SU-DHL-6 (cell line): Measurements from ENCODE around the gene PDE8B.

Experiments used
- H2AFZ ChIP-seq: fragments of 200-600 bp; sonication (generic); 2 replicates; pipeline ENCODE4 v1.6.1; 2014; ENCODE audit warnings: low read depth, mild to moderate bottlenecking, moderate library complexity, mixed read lengths, antibody characterized with exemption, low read length; ENCODE audit not compliant: severe bottlenecking
- H3F3A ChIP-seq: fragments of 200-600 bp; shearing (Covaris generic); 2 replicates; pipeline ENCODE4 v1.6.0; 2016; ENCODE audit warnings: antibody characterized with exemption, mild to moderate bottlenecking; ENCODE audit not compliant: insufficient read depth
- H3K27ac ChIP-seq: fragments of 200-600 bp; sonication (generic); 2 replicates; pipeline ENCODE4 v1.5.1; 2016; ENCODE audit warnings: low read depth, mild to moderate bottlenecking, low read length, moderate library complexity, mixed read lengths
- H3K27me3 ChIP-seq: fragments of 200-600 bp; sonication (generic), shearing (Covaris generic); 2 replicates; pipeline ENCODE4 v1.6.0; 2014; ENCODE audit warnings: mild to moderate bottlenecking, low read length
- H3K36me3 ChIP-seq: fragments of 200-600 bp; sonication (generic); 2 replicates; pipeline ENCODE4 v1.6.1; 2014; ENCODE audit warnings: mild to moderate bottlenecking, low read length, mixed read lengths
- H3K4me2 ChIP-seq: fragments of 300-600, 200-600 bp; shearing (Covaris generic), sonication (generic); 2 replicates; pipeline ENCODE4 v1.6.0; 2014; ENCODE audit warnings: low read length, low read depth, mild to moderate bottlenecking; ENCODE audit not compliant: poor library complexity, severe bottlenecking
- H3K4me3 ChIP-seq: fragments of 200-600 bp; sonication (generic); 2 replicates; pipeline ENCODE4 v1.5.1; 2014; ENCODE audit warnings: antibody characterized with exemption, low read length, mild to moderate bottlenecking, mixed read lengths; ENCODE audit not compliant: insufficient read depth, poor library complexity, severe bottlenecking
- H3K79me2 ChIP-seq: fragments of 200-600 bp; sonication (generic); 2 replicates; pipeline ENCODE4 v1.6.1; 2014; ENCODE audit warnings: mild to moderate bottlenecking, low read length, moderate library complexity; ENCODE audit not compliant: insufficient read depth
- H3K9ac ChIP-seq: fragments of 200-600 bp; sonication (generic); 2 replicates; pipeline ENCODE4 v1.7.0; 2014; ENCODE audit warnings: mild to moderate bottlenecking, low read length
- H3K9me2 ChIP-seq: fragments of 200-600 bp; sonication (generic); replicated peaks from 2 replicates; pipeline ENCODE4 v1.6.1; 2014; ENCODE audit warnings: low read length; ENCODE audit not compliant: insufficient read depth
- H3K9me3 ChIP-seq: fragments of 200-600 bp; sonication (generic); 2 replicates; pipeline ENCODE4 v1.6.1; 2014; ENCODE audit warnings: low read length, mixed read lengths; ENCODE audit not compliant: insufficient read depth
- H4K20me1 ChIP-seq: fragments of 200-600 bp; sonication (generic); 2 replicates; pipeline ENCODE4 v1.6.1; 2014; ENCODE audit warnings: low read depth, mild to moderate bottlenecking, antibody characterized with exemption, low read length, moderate library complexity, mixed read lengths
- EZH2phosphoT487 ChIP-seq: fragments of 200-600 bp; sonication (generic), shearing (Covaris generic); conservative IDR thresholded peaks from 2 replicates; pipeline ENCODE4 v1.6.1; 2018; ENCODE audit warnings: mild to moderate bottlenecking, antibody characterized with exemption, low read length, moderate library complexity, mixed read lengths
- TF ChIP-seq, protein P1 (sequence below): fragments of 200-600 bp; sonication (generic); IDR thresholded peaks from one replicate; pipeline ENCODE4 v1.5.1; 2017; ENCODE audit warnings: antibody characterized with exemption, mild to moderate bottlenecking, low read length, moderate library complexity; ENCODE audit not compliant: insufficient read depth, poor library complexity, severe bottlenecking

PDE8B gene

DNA sequence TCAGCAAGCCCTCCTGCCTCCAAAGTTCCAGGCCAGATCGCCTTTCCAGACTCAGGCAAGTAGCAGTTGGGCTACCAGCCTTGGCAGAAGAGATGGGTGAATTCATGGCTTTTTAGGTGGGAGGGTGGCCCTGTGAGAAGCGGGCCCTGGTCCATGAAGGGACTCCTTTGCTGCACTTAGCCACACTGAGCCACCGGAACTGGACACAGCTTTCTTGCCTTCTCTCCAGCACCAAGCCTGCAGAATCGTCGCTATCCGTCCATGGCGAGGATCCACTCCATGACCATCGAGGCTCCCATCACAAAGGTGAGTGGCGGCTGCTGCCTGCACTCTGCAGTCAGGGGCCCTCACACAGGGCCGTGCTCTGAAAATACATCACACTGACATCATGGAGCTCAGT is 196.7 kb downstream of the PDE8B start:
- no peak for TF ChIP-seq EZH2phosphoT487
- TF ChIP-seq, protein P1, sequence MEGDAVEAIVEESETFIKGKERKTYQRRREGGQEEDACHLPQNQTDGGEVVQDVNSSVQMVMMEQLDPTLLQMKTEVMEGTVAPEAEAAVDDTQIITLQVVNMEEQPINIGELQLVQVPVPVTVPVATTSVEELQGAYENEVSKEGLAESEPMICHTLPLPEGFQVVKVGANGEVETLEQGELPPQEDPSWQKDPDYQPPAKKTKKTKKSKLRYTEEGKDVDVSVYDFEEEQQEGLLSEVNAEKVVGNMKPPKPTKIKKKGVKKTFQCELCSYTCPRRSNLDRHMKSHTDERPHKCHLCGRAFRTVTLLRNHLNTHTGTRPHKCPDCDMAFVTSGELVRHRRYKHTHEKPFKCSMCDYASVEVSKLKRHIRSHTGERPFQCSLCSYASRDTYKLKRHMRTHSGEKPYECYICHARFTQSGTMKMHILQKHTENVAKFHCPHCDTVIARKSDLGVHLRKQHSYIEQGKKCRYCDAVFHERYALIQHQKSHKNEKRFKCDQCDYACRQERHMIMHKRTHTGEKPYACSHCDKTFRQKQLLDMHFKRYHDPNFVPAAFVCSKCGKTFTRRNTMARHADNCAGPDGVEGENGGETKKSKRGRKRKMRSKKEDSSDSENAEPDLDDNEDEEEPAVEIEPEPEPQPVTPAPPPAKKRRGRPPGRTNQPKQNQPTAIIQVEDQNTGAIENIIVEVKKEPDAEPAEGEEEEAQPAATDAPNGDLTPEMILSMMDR: no peak
- Histone ChIP-seq H3K9me3 (no peaks in the 10 kb centered on the region), H3K4me2 (no peak overlapping the region), H3F3A (no peaks in the 10 kb centered on the region), H3K27ac (no peak overlapping the region), H3K9me2 (no peaks in the 10 kb centered on the region), H3K36me3 (no peaks in the 10 kb centered on the region), H3K9ac (no peak overlapping the region), H3K27me3 (no peaks in the 10 kb centered on the region), H3K4me3 (no peak overlapping the region), H2AFZ (no peak overlapping the region), H3K79me2 (no peaks in the 10 kb centered on the region), H4K20me1 (no peaks in the 10 kb centered on the region)

DNA sequence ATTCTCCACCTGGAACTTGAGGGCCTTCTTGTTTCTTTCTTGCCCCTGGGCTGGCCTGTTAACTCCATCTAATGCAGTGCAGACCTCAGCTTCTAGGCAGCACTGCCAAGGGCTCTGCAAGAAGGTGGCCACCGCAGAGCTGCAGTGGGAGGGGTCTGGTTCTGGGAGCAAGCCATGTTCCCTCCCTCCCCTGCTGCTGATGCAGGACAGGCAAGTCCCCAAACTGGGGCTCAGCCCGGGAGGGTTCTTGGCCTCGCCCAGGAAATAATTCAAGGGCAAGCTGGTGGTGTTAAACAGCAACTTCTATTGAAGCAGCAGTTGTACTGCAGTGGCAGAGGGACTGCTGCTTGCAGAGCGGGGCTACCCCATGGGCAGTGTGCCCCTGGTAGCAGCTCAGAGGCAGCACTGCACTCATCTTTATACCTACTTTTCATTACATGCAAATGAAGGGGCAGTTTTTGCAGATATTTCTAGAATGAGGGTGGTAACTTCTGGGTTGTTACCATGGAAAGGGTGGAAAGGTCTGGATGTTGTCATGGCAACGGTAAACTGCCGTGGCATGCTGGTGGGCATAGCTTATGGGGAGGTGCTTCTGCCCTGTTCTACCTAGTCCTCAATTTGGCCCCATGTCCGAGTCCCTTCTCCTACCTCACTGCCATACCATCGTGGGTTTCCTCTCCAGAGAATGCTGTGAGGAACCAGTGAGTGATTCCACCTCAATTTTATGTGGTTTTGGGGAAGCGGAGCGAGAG is 199.6 kb downstream of the PDE8B start:
- Histone ChIP-seq H3K79me2 (no peaks in the 10 kb centered on the region), H4K20me1 (no peaks in the 10 kb centered on the region), H3K27ac (no peak overlapping the region), H2AFZ (no peak overlapping the region), H3K9ac (no peak overlapping the region), H3F3A (no peaks in the 10 kb centered on the region), H3K36me3 (no peaks in the 10 kb centered on the region), H3K9me3 (no peaks in the 10 kb centered on the region), H3K4me3 (no peak overlapping the region), H3K27me3 (no peaks in the 10 kb centered on the region), H3K9me2 (no peaks in the 10 kb centered on the region), H3K4me2 (no peak overlapping the region)
- TF ChIP-seq, protein P1: no peak
- TF ChIP-seq EZH2phosphoT487: no peak

DNA sequence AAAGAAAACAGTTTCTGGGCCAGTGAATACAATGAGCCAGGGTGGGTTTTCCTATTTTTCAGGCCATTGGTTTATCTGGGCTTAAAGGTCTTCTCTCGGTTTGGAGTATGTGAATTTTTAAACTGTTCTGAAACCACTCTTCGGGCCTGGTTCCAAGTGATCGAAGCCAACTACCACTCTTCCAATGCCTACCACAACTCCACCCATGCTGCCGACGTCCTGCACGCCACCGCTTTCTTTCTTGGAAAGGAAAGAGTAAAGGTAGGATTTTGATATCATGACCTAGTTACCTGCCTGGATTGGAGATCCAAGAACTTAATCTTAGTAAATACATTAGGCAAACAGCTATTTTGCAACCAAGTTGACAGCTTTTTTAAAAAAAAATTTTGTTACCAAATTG is 202.6 kb downstream of the PDE8B start:
- no peaks in the 10 kb centered on the region for H3K9me2 ChIP-seq
- no peak overlapping the region for H3K4me2 ChIP-seq
- H3K27ac ChIP-seq: no peak overlapping the region
- H3K27me3 ChIP-seq: no peaks in the 10 kb centered on the region
- H3K9ac ChIP-seq: no peak overlapping the region
- TF ChIP-seq, protein P1: no peak
- TF ChIP-seq EZH2phosphoT487: no peak
- no peaks in the 10 kb centered on the region for H4K20me1 ChIP-seq
- H3K36me3 ChIP-seq: no peaks in the 10 kb centered on the region
- no peak overlapping the region for H3K4me3 ChIP-seq
- no peaks in the 10 kb centered on the region for H3F3A ChIP-seq
- no peak overlapping the region for H2AFZ ChIP-seq
- no peaks in the 10 kb centered on the region for H3K79me2 ChIP-seq
- no peaks in the 10 kb centered on the region for H3K9me3 ChIP-seq
